AG10803 (cell line): ENCODE results near the gene SSX2IP.
A peak's percentile ranks its signal among the peaks of the same experiment; 100 is the strongest.

Experiments used
- DNase-seq: peaks from one replicate; pipeline ENCODE4 v3.0.0; 2010; ENCODE audit warnings: low read depth
- H3K4me3 ChIP-seq: 2 replicates; pipeline ENCODE4 v1.5.1; 2011; ENCODE audit warnings: mild to moderate bottlenecking, low read length, control low read depth
- TF ChIP-seq, protein P1 (sequence below): conservative IDR thresholded peaks from 2 replicates; pipeline ENCODE4 v1.5.1; 2011; ENCODE audit warnings: mild to moderate bottlenecking, low read length, control low read depth, inconsistent platforms

The SSX2IP gene

GRCh38 chr1:84677415-84678099 is 12.7 kb downstream of the SSX2IP start:
- TF ChIP-seq, protein P1, sequence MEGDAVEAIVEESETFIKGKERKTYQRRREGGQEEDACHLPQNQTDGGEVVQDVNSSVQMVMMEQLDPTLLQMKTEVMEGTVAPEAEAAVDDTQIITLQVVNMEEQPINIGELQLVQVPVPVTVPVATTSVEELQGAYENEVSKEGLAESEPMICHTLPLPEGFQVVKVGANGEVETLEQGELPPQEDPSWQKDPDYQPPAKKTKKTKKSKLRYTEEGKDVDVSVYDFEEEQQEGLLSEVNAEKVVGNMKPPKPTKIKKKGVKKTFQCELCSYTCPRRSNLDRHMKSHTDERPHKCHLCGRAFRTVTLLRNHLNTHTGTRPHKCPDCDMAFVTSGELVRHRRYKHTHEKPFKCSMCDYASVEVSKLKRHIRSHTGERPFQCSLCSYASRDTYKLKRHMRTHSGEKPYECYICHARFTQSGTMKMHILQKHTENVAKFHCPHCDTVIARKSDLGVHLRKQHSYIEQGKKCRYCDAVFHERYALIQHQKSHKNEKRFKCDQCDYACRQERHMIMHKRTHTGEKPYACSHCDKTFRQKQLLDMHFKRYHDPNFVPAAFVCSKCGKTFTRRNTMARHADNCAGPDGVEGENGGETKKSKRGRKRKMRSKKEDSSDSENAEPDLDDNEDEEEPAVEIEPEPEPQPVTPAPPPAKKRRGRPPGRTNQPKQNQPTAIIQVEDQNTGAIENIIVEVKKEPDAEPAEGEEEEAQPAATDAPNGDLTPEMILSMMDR, result no peak
- no peak overlapping the region for H3K4me3 ChIP-seq
- no peak for DNase-seq

GRCh38 chr1:84675631-84676030 is 14.6 kb downstream of the SSX2IP start:
- DNase-seq, result no peak
- H3K4me3 ChIP-seq, result no peak overlapping the region
- TF ChIP-seq, protein P1, result no peak

GRCh38 chr1:84675106-84675505 is 15.2 kb downstream of the SSX2IP start:
- TF ChIP-seq, protein P1, result no peak
- no peak for DNase-seq

GRCh38 chr1:84674705-84675104 is 15.6 kb downstream of the SSX2IP start:
- no peak for DNase-seq
- TF ChIP-seq, protein P1, result no peak
- no peak overlapping the region for H3K4me3 ChIP-seq

More at GRCh38 chr1:84675106-84675505, 15.2 kb downstream of the SSX2IP start:
- H3K4me3 ChIP-seq, result no peak overlapping the region

GRCh38 chr1:84674021-84674420 is 16.2 kb downstream of the SSX2IP start:
- no peak for DNase-seq
- TF ChIP-seq, protein P1, result no peak
- H3K4me3 ChIP-seq, result no peak overlapping the region

GRCh38 chr1:84672080-84672854 is 18.0 kb downstream of the SSX2IP start:
- DNase-seq, result no peak
- TF ChIP-seq, protein P1, result no peak
- H3K4me3 ChIP-seq, result no peak overlapping the region

GRCh38 chr1:84669831-84670230 is 20.4 kb downstream of the SSX2IP start:
- no peak overlapping the region for H3K4me3 ChIP-seq
- TF ChIP-seq, protein P1, result no peak
- DNase-seq, result peak; percentile 28
